ENCODE data around the gene LMX1B. TPM values are rescaled to one million over a fixed set of nuclear protein-coding genes. Genes with fewer than 3 reads are reported as not detected.

LMX1B gene
- total RNA-seq, 1 experiment from 2014 or later: 12.4 TPM

DNA sequence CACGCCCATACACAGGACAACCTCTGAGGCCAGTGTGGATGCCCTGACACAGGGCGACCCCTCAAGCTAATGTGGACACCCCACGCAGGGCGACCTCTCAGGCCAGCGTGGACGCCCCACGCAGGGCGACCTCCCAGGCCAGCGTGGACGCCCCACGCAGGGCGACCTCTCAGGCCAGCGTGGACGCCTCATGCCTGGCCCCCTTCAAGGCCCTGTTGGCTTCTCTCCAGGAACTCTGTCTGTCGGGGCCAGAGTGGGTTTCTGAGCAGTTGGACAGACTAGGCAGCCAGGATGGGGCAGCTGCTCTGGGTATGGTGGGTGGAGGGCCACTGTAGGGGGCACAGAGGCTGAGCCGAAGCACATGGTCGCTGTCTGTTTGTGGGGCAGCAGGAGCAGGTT, 47.4 kb downstream of the LMX1B start (continued):
- TF ChIP-seq, protein P1, sequence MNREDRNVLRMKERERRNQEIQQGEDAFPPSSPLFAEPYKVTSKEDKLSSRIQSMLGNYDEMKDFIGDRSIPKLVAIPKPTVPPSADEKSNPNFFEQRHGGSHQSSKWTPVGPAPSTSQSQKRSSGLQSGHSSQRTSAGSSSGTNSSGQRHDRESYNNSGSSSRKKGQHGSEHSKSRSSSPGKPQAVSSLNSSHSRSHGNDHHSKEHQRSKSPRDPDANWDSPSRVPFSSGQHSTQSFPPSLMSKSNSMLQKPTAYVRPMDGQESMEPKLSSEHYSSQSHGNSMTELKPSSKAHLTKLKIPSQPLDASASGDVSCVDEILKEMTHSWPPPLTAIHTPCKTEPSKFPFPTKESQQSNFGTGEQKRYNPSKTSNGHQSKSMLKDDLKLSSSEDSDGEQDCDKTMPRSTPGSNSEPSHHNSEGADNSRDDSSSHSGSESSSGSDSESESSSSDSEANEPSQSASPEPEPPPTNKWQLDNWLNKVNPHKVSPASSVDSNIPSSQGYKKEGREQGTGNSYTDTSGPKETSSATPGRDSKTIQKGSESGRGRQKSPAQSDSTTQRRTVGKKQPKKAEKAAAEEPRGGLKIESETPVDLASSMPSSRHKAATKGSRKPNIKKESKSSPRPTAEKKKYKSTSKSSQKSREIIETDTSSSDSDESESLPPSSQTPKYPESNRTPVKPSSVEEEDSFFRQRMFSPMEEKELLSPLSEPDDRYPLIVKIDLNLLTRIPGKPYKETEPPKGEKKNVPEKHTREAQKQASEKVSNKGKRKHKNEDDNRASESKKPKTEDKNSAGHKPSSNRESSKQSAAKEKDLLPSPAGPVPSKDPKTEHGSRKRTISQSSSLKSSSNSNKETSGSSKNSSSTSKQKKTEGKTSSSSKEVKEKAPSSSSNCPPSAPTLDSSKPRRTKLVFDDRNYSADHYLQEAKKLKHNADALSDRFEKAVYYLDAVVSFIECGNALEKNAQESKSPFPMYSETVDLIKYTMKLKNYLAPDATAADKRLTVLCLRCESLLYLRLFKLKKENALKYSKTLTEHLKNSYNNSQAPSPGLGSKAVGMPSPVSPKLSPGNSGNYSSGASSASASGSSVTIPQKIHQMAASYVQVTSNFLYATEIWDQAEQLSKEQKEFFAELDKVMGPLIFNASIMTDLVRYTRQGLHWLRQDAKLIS (CRISPR knock-in tag; IDR thresholded peaks at IDR 0.05; ENCODE audit: borderline replicate concordance): no peak
- TF ChIP-seq E2F4 (CRISPR knock-in tag; IDR thresholded peaks at IDR 0.05; ENCODE audit: borderline replicate concordance, low read depth): no peak
- TF ChIP-seq ZNF219 (CRISPR knock-in tag; IDR thresholded peaks at IDR 0.05; ENCODE audit: borderline replicate concordance): no peak
- no peak for TF ChIP-seq NR1H2 (CRISPR knock-in tag; IDR thresholded peaks at IDR 0.05)

DNA sequence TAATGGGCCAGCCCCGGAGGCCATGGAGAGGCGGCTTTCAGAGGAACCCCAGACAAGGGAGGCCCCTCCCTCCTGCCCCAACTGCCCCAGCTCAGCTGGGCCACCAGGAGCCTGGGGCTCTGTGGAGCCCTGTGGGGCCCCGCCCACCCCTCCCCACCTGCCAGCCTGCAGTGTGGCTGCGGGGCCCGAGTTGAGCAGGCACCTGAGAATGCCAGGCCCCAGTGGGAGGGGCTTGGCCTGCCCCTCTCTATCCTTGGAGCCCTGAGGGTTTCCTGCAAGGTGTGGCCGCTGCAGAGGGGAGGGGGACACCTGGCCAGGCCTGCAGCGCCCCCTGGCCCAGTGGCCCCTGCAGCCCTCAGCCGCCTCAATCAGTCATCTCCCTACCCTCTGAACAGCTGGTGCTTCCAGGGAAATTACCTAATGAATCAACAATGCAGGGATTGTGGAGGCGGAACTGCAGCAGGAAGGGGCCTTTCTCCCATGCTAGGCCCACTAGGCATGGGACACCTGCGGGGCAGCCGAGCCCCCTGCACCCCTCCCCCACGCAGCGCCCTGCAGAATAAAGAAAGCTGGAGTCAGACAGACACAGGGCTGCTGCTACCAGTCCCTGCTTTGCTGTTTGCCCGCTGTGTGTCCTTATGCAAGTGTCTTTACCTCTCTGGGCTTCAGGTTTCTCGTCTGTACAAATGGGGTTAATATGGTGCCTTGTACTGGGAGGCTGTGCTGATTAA, 48.0 kb downstream of the LMX1B start:
- ChIA-PET POLR2A (no interaction called here), CTCF (interaction anchor here (0.7 to 4.2 kb wide), 26 partner anchors 9 to 141 kb away, joined by 3 to 76 read pairs (median 8); partner anchors contain the start of gene LMX1B)
- peak; percentile 87 for TF ChIP-seq GTF2I (CRISPR knock-in tag; conservative IDR thresholded peaks at IDR 0.05)
- TF ChIP-seq, protein P2, sequence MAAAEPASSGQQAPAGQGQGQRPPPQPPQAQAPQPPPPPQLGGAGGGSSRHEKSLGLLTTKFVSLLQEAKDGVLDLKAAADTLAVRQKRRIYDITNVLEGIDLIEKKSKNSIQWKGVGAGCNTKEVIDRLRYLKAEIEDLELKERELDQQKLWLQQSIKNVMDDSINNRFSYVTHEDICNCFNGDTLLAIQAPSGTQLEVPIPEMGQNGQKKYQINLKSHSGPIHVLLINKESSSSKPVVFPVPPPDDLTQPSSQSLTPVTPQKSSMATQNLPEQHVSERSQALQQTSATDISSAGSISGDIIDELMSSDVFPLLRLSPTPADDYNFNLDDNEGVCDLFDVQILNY (CRISPR knock-in tag; IDR thresholded peaks at IDR 0.05): 0 out of 2 replicates have a peak, but pooled peaks have one; percentile 45
- peak; percentile 87 for TF ChIP-seq ZNF423 (CRISPR knock-in tag; IDR thresholded peaks at IDR 0.05)
- TF ChIP-seq ZNF121 (CRISPR knock-in tag; IDR thresholded peaks at IDR 0.05): no peak
- TF ChIP-seq MAX (CRISPR knock-in tag; IDR thresholded peaks at IDR 0.05): 0 out of 2 replicates have a peak, but pooled peaks have one; percentile 3
- TF ChIP-seq, protein P3, sequence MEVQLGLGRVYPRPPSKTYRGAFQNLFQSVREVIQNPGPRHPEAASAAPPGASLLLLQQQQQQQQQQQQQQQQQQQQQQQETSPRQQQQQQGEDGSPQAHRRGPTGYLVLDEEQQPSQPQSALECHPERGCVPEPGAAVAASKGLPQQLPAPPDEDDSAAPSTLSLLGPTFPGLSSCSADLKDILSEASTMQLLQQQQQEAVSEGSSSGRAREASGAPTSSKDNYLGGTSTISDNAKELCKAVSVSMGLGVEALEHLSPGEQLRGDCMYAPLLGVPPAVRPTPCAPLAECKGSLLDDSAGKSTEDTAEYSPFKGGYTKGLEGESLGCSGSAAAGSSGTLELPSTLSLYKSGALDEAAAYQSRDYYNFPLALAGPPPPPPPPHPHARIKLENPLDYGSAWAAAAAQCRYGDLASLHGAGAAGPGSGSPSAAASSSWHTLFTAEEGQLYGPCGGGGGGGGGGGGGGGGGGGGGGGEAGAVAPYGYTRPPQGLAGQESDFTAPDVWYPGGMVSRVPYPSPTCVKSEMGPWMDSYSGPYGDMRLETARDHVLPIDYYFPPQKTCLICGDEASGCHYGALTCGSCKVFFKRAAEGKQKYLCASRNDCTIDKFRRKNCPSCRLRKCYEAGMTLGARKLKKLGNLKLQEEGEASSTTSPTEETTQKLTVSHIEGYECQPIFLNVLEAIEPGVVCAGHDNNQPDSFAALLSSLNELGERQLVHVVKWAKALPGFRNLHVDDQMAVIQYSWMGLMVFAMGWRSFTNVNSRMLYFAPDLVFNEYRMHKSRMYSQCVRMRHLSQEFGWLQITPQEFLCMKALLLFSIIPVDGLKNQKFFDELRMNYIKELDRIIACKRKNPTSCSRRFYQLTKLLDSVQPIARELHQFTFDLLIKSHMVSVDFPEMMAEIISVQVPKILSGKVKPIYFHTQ (CRISPR knock-in tag; IDR thresholded peaks at IDR 0.05): 0 out of 2 replicates have a peak, but pooled peaks have one; percentile 33
- TF ChIP-seq SOX15 (CRISPR knock-in tag; IDR thresholded peaks at IDR 0.05): no peak
- TF ChIP-seq ZNF425 (CRISPR knock-in tag; conservative IDR thresholded peaks at IDR 0.05): no peak
- TF ChIP-seq OVOL2 (CRISPR knock-in tag; IDR thresholded peaks at IDR 0.05; ENCODE audit: borderline replicate concordance): no peak
- TF ChIP-seq JUN (CRISPR knock-in tag; IDR thresholded peaks at IDR 0.05): no peak
- peak; percentile 71; the same call in 1 of the 2 replicates for TF ChIP-seq TEAD1 (CRISPR knock-in tag; IDR thresholded peaks at IDR 0.05)
- peak; percentile 65; the same call in 1 of the 2 replicates for TF ChIP-seq HMGXB4 (CRISPR knock-in tag; IDR thresholded peaks at IDR 0.05)
- TF ChIP-seq PRDM15 (CRISPR knock-in tag; IDR thresholded peaks at IDR 0.05): peak; percentile 64
- peak; percentile 88 for TF ChIP-seq ETV6 (CRISPR knock-in tag; IDR thresholded peaks at IDR 0.05)

More for the DNA sequence above, 48.0 kb downstream of the LMX1B start:
- no peaks in the 10 kb centered on the region for H3K36me3 Mint-ChIP-seq
- DNase-seq (ENCODE audit: low spot score) (peak; percentile 80), ATAC-seq (peak; percentile 82)
- H3K9me3 Mint-ChIP-seq: no peaks in the 10 kb centered on the region
- peaks cover 18% of the 10 kb centered on the region for H3K27me3 Mint-ChIP-seq (ENCODE audit: low read depth)
- H3K4me3 Mint-ChIP-seq: no peak overlapping the region
- peaks cover 44% of the 10 kb centered on the region for H3K4me1 Mint-ChIP-seq
- peak overlapping the region; percentile 7; the same call in 1 of the 2 replicates for H3K27ac Mint-ChIP-seq

All from WTC11 (cell line).